Right lobe of liver (tissue), 6 donors: ENCODE data around the gene SLC17A4. TPM values are rescaled to one million over a fixed set of nuclear protein-coding genes. Genes with fewer than 3 reads are reported as not detected.

Source experiments
- ATAC-seq, 4 donors: fragments of 200-7000 bp; cut with Tn5 transposase; one replicate each; pipeline ENCODE4 v1.9.1; 2020; ENCODE audit warnings: mild to moderate bottlenecking in 4 of 4, moderate library complexity in 4 of 4
- DNase-seq, 3 donors: peaks; one replicate each; pipeline ENCODE4 v3.0.0-alpha.2; 2020
- H3K27ac ChIP-seq, 3 donors: fragments of 200-600 bp; one replicate each; pipeline ENCODE4 v1.8.0; 2022
- H3K27me3 ChIP-seq, 2 donors: fragments of 200-600 bp; one replicate each; pipeline ENCODE4 v1.8.0; 2022
- H3K36me3 ChIP-seq, 4 donors: fragments of 200-600 bp; sonication (generic) in 1 of 4; one replicate each; pipeline versions ENCODE4 v1.5.1 to v1.8.0; 2017 to 2022; ENCODE audit warnings: control low read depth in 1 of 4
- H3K4me1 ChIP-seq, 4 donors: fragments of 200-600 bp; sonication (generic) in 1 of 4; one replicate each; pipeline versions ENCODE4 v1.5.1 to v1.8.0; 2017 to 2022; ENCODE audit warnings: control low read depth in 1 of 4
- H3K4me3 ChIP-seq, 3 donors: fragments of 200-600 bp; one replicate each; pipeline ENCODE4 v1.8.0; 2022
- H3K9me3 ChIP-seq, 4 donors: fragments of 200-600 bp; sonication (generic) in 1 of 4; one replicate each; pipeline versions ENCODE4 v1.5.1 to v1.8.0; 2017 to 2022; ENCODE audit warnings: control low read depth in 1 of 4
- POLR2A ChIP-seq: fragments of 450-650 bp; IDR thresholded peaks from one replicate; pipeline ENCODE4 v1.6.1; 2017; ENCODE audit warnings: antibody characterized with exemption, mild to moderate bottlenecking
- WGBS: methylation state at CpG from one replicate; pipeline ENCODE4 v1.1.6; 2018; ENCODE audit warnings: low coverage, low lambda C conversion rate; ENCODE audit not compliant: insufficient coverage; ENCODE audit errors: missing lambda C conversion rate; 5-methylcytosine and 5-hydroxymethylcytosine counted together
- intact Hi-C, 2 donors: fragments of 100-400 bp; cut with DNase I; formaldehyde crosslinking; loops; one replicate each; pipeline versions ENCODE4 v1.11.2 to v1.14.1; 2022
- total RNA-seq, 6 experiments: library from RNA; depleted of rRNA in 2 of 6; stranded (reverse); fragments of >200 nt in 2 of 6; fragmentation: NEBNext Ultra II Directional in 3 of 6; extraction: Animal tissue kit (Norgen Biotek cat#: 25700) in 3 of 6; gene quantifications; one replicate each; pipeline versions ENCODE4 v1.1.0 to v1.2.4, GENCODE V29; 2016 to 2023
- TF ChIP-seq, protein P1 (sequence below), 4 donors: fragments of 200-600 bp in 3 of 4; fragments of 450-650 bp in 1 of 4; IDR thresholded peaks; one replicate each; pipeline versions ENCODE4 v1.5.1 to v1.8.0; 2016 to 2022; ENCODE audit warnings: antibody characterized with exemption in 4 of 4, mild to moderate bottlenecking in 2 of 4
- donor health status: DM: no; HTN: yes; CAD: no.
- donor health status: DM: no; HTN: no; CAD: no.
- donor health status: DM: no; HTN: no; CAD: no.
- donor health status: DM: no; HTN: yes; CAD: no.
- donor health status: DM: no; HTN: yes; CAD: no.

Gene SLC17A4
- total RNA-seq, 6 experiments from 2014 or later: 6.8 to 23.7 (median 19.5) TPM

- Histone ChIP-seq H3K36me3 (no peaks in the 10 kb centered on the region), H3K4me3 (no peak overlapping the region), H3K4me1 (no peaks in the 10 kb centered on the region), H3K9me3 (no peaks in the 10 kb centered on the region), H3K27me3 (no peaks in the 10 kb centered on the region), H3K27ac (no peak overlapping the region)
- intact Hi-C loops: no loop called here
- TF ChIP-seq, protein P1, sequence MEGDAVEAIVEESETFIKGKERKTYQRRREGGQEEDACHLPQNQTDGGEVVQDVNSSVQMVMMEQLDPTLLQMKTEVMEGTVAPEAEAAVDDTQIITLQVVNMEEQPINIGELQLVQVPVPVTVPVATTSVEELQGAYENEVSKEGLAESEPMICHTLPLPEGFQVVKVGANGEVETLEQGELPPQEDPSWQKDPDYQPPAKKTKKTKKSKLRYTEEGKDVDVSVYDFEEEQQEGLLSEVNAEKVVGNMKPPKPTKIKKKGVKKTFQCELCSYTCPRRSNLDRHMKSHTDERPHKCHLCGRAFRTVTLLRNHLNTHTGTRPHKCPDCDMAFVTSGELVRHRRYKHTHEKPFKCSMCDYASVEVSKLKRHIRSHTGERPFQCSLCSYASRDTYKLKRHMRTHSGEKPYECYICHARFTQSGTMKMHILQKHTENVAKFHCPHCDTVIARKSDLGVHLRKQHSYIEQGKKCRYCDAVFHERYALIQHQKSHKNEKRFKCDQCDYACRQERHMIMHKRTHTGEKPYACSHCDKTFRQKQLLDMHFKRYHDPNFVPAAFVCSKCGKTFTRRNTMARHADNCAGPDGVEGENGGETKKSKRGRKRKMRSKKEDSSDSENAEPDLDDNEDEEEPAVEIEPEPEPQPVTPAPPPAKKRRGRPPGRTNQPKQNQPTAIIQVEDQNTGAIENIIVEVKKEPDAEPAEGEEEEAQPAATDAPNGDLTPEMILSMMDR (IDR thresholded peaks at IDR 0.05): no peak
- TF ChIP-seq POLR2A: no peak
- ATAC-seq: no peak
- DNase-seq: no peak
Observed at GRCh38 chr6:25735261-25735660, 19.3 kb upstream of the SLC17A4 start.

DNA sequence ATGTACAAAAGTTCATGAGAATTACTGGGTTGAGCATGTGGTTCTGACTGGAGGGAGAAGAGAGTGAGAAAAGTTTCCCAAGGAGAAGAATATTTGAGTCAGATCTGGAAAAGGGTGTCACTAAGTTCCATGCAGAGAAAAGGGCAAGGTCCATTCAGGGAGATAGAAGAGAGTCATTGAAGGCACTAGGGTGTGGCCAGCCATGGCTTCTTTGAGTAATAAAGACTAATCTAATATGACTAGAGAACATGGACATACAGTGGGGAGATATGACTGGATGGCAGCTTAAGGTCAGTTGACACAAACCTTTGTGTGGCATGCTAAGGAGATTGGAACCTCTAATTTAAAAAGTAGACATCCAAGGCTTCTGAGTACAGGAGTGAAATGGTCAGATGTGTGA, 10.7 kb upstream of the SLC17A4 start:
- no peak for DNase-seq
- intact Hi-C loops: no loop called here
- Histone ChIP-seq H3K4me1 (peaks cover 0 to 28% (median 9%) of the 10 kb centered on the region in 4 donors), H3K36me3 (no peaks in the 10 kb centered on the region), H3K27ac (no peak overlapping the region), H3K27me3 (no peaks in the 10 kb centered on the region), H3K9me3 (no peaks in the 10 kb centered on the region), H3K4me3 (no peak overlapping the region)
- TF ChIP-seq, protein P1 (IDR thresholded peaks at IDR 0.05): no peak
- no peak for TF ChIP-seq POLR2A
- ATAC-seq: no peak

GRCh38 chr6:25745836-25746235, 8.7 kb upstream of the SLC17A4 start:
- no peaks in the 10 kb centered on the region for H3K36me3 ChIP-seq
- ATAC-seq (no peak), DNase-seq (no peak)
- H3K4me3 ChIP-seq: no peak overlapping the region
- H3K27me3 ChIP-seq: no peaks in the 10 kb centered on the region
- H3K4me1 ChIP-seq: peaks cover 0 to 29% (median 11%) of the 10 kb centered on the region in 4 donors
- TF ChIP-seq POLR2A: no peak
- TF ChIP-seq, protein P1 (IDR thresholded peaks at IDR 0.05): no peak
- intact Hi-C loops: no loop called here
- H3K27ac ChIP-seq: no peak overlapping the region
- no peaks in the 10 kb centered on the region for H3K9me3 ChIP-seq
- 47% methylated on average over 4 of the region's 4 CpGs for WGBS

DNA sequence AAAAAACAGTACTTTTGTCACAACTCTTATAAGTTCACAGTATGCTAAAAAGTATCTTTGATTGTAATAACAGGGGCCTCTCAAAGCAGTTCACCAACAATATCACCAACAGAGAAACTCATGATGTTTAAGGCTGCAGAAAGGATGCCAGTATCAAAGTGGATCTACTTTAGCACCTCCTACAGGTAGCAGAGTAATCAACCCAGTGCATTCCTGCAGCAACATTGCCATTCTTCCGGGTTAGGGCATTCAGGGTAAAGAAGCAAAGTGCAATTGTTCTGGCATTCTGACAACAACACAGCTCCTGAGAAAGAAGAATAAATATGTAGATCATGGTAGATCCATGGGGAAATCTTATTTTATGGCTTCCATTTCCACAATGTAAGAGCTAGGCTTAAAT, 7.6 kb upstream of the SLC17A4 start:
- WGBS: 31% methylated on average over 1 of the region's 1 CpG
- intact Hi-C loops: no loop called here
- no peaks in the 10 kb centered on the region for H3K36me3 ChIP-seq
- H3K4me3 ChIP-seq: no peak overlapping the region
- H3K4me1 ChIP-seq: peaks cover 0 to 29% (median 11%) of the 10 kb centered on the region in 4 donors
- no peaks in the 10 kb centered on the region for H3K9me3 ChIP-seq
- H3K27ac ChIP-seq: no peak overlapping the region
- TF ChIP-seq, protein P1 (IDR thresholded peaks at IDR 0.05): peak in 3 of 4 donors; percentile 13 to 37 (median 24)
- no peak for TF ChIP-seq POLR2A
- H3K27me3 ChIP-seq: no peaks in the 10 kb centered on the region
- peak; percentile 48 to 71 (median 65) for ATAC-seq
- DNase-seq: no peak

GRCh38 chr6:25747477-25747876, 7.1 kb upstream of the SLC17A4 start:
- Histone ChIP-seq H3K4me3 (no peak overlapping the region), H3K27ac (no peak overlapping the region), H3K27me3 (no peaks in the 10 kb centered on the region), H3K36me3 (no peaks in the 10 kb centered on the region), H3K9me3 (no peaks in the 10 kb centered on the region), H3K4me1 (peaks cover 0 to 29% (median 11%) of the 10 kb centered on the region in 4 donors)
- DNase-seq (no peak), ATAC-seq (no peak)
- 69% methylated on average over 2 of the region's 2 CpGs for WGBS
- TF ChIP-seq, protein P1 (IDR thresholded peaks at IDR 0.05): no peak
- TF ChIP-seq POLR2A: no peak
- intact Hi-C loops: no loop called here
